ENCODE results near the gene CLHC1. TPM values are rescaled to one million over a fixed set of nuclear protein-coding genes. Genes with fewer than 3 reads are reported as not detected.

Gene CLHC1
- total RNA-seq, 6 experiments from 2014 or later = 5.1 to 8.4 (median 6.2) TPM

- Mint-ChIP-seq H3K9me3 (no peaks in the 10 kb centered on the region), H3K36me3 (ENCODE audit: low read depth) (peaks cover 8% of the 10 kb centered on the region), H3K27me3 (ENCODE audit: insufficient read depth) (peaks cover 1% of the 10 kb centered on the region; the same call in 1 of the 2 replicates), H3K4me3 (no peak overlapping the region), H3K4me1 (ENCODE audit: low read depth) (peaks cover 21% of the 10 kb centered on the region), H3K27ac (no peak overlapping the region)
- TF ChIP-seq CTCF (IDR thresholded peaks at IDR 0.05) = no peak
- DNase-seq = no peak
Observed at GRCh38 chr2:55142518-55142917, 89.6 kb downstream of the CLHC1 start.

GRCh38 chr2:55141572-55142413 lies 90.3 kb downstream of the CLHC1 start:
- peaks cover 14% of the 10 kb centered on the region for H3K4me1 Mint-ChIP-seq (ENCODE audit: low read depth)
- H3K36me3 Mint-ChIP-seq (ENCODE audit: low read depth) = peaks cover 8% of the 10 kb centered on the region
- no peak overlapping the region for H3K4me3 Mint-ChIP-seq
- H3K27ac Mint-ChIP-seq = no peak overlapping the region
- TF ChIP-seq CTCF (IDR thresholded peaks at IDR 0.05) = no peak
- no peaks in the 10 kb centered on the region for H3K9me3 Mint-ChIP-seq
- DNase-seq = no peak
- peaks cover 6% of the 10 kb centered on the region; the same call in 1 of the 2 replicates for H3K27me3 Mint-ChIP-seq (ENCODE audit: insufficient read depth)

GRCh38 chr2:55140316-55141219 lies 91.5 kb downstream of the CLHC1 start:
- Mint-ChIP-seq H3K27ac (no peak overlapping the region), H3K4me3 (no peak overlapping the region), H3K9me3 (no peaks in the 10 kb centered on the region), H3K27me3 (ENCODE audit: insufficient read depth) (peaks cover 6% of the 10 kb centered on the region; the same call in 1 of the 2 replicates), H3K4me1 (ENCODE audit: low read depth) (peaks cover 14% of the 10 kb centered on the region), H3K36me3 (ENCODE audit: low read depth) (peaks cover 8% of the 10 kb centered on the region)
- TF ChIP-seq CTCF (IDR thresholded peaks at IDR 0.05) = no peak
- no peak for DNase-seq

GRCh38 chr2:55139305-55139704 lies 92.8 kb downstream of the CLHC1 start:
- no peak for DNase-seq
- no peak for TF ChIP-seq CTCF (IDR thresholded peaks at IDR 0.05)
- Mint-ChIP-seq H3K27ac (no peak overlapping the region), H3K27me3 (ENCODE audit: insufficient read depth) (peaks cover 6% of the 10 kb centered on the region), H3K9me3 (no peaks in the 10 kb centered on the region), H3K4me1 (ENCODE audit: low read depth) (peaks cover 15% of the 10 kb centered on the region), H3K36me3 (ENCODE audit: low read depth) (peaks cover 7% of the 10 kb centered on the region), H3K4me3 (no peak overlapping the region)

GRCh38 chr2:55138882-55139229 lies 93.2 kb downstream of the CLHC1 start:
- no peak for TF ChIP-seq CTCF (IDR thresholded peaks at IDR 0.05)
- H3K27me3 Mint-ChIP-seq (ENCODE audit: insufficient read depth) = peaks cover 6% of the 10 kb centered on the region
- no peak overlapping the region for H3K4me3 Mint-ChIP-seq
- peaks cover 3% of the 10 kb centered on the region for H3K36me3 Mint-ChIP-seq (ENCODE audit: low read depth)
- H3K4me1 Mint-ChIP-seq (ENCODE audit: low read depth) = peaks cover 19% of the 10 kb centered on the region
- H3K9me3 Mint-ChIP-seq = no peaks in the 10 kb centered on the region
- no peak overlapping the region for H3K27ac Mint-ChIP-seq
- DNase-seq = no peak

All from HFFc6 (cell line).